Measurements from ENCODE around the gene OPHN1. TPM values are rescaled to one million over a fixed set of nuclear protein-coding genes. Genes with fewer than 3 reads are reported as not detected.

The OPHN1 gene
- total RNA-seq, 6 donors from 2014 or later, result 10.0 to 40.9 (median 10.8) TPM

DNA sequence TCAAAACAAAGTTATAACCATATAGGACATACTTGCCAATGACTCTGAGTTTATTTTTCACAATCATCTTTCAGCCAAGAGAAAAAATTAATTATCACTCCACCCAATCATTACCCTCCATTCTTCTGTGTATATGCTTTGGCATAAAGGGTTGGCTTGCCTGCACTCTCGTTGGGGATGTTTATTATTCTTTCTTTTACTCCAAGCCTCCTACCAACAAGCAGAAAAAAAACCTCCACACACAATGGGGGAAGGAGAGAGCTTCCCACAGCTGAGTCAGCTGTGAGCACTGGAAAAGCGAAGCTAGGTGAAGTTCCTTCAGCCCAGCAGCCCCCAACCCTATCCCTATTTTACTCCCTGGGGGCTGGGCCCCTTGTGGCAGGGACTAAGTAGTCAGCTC is 1.5 kb downstream of the OPHN1 start:
- H3K27ac ChIP-seq, result peak overlapping the region in 1 of 4 donors; percentile 84
- no peaks in the 10 kb centered on the region for H3K27me3 ChIP-seq

GRCh38 chrX:68429216-68429615 is 4.1 kb downstream of the OPHN1 start:
- peaks cover 0 to 3% (median 0%) of the 10 kb centered on the region in 4 donors for H3K36me3 ChIP-seq
- DNase-seq (no peak), ATAC-seq (ENCODE audit: low FRiP score in 2 of 2) (no peak)
- WGBS, 2 donors, result 80 to 95% methylated on average over 10 of the region's 10 CpGs
- H3K4me3 ChIP-seq, result no peak overlapping the region
- no peak overlapping the region for H3K27ac ChIP-seq
- peaks cover 0 to 6% (median 2%) of the 10 kb centered on the region in 4 donors for H3K4me1 ChIP-seq
- no peaks in the 10 kb centered on the region for H3K9me3 ChIP-seq
- TF ChIP-seq POLR2A (IDR thresholded peaks at IDR 0.05), result no peak
- TF ChIP-seq POLR2AphosphoS5 (IDR thresholded peaks at IDR 0.05), result no peak
- TF ChIP-seq EP300 (IDR thresholded peaks at IDR 0.05), result no peak
- TF ChIP-seq, protein P1, sequence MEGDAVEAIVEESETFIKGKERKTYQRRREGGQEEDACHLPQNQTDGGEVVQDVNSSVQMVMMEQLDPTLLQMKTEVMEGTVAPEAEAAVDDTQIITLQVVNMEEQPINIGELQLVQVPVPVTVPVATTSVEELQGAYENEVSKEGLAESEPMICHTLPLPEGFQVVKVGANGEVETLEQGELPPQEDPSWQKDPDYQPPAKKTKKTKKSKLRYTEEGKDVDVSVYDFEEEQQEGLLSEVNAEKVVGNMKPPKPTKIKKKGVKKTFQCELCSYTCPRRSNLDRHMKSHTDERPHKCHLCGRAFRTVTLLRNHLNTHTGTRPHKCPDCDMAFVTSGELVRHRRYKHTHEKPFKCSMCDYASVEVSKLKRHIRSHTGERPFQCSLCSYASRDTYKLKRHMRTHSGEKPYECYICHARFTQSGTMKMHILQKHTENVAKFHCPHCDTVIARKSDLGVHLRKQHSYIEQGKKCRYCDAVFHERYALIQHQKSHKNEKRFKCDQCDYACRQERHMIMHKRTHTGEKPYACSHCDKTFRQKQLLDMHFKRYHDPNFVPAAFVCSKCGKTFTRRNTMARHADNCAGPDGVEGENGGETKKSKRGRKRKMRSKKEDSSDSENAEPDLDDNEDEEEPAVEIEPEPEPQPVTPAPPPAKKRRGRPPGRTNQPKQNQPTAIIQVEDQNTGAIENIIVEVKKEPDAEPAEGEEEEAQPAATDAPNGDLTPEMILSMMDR (IDR thresholded peaks at IDR 0.05), result no peak
- H3K27me3 ChIP-seq, result no peaks in the 10 kb centered on the region

More for the DNA sequence above, 1.5 kb downstream of the OPHN1 start:
- Histone ChIP-seq H3K4me3 (peak overlapping the region in 3 of 4 donors; percentile 46 to 71 (median 61)), H3K4me1 (peaks cover 0 to 6% (median 2%) of the 10 kb centered on the region in 4 donors), H3K36me3 (peaks cover 0 to 3% (median 0%) of the 10 kb centered on the region in 4 donors), H3K9me3 (no peaks in the 10 kb centered on the region)
- TF ChIP-seq EP300 (IDR thresholded peaks at IDR 0.05), result no peak
- WGBS, 2 donors, result 35 to 40% methylated on average over 2 of the region's 2 CpGs
- DNase-seq (no peak), ATAC-seq (ENCODE audit: low FRiP score in 2 of 2) (no peak)

DNA sequence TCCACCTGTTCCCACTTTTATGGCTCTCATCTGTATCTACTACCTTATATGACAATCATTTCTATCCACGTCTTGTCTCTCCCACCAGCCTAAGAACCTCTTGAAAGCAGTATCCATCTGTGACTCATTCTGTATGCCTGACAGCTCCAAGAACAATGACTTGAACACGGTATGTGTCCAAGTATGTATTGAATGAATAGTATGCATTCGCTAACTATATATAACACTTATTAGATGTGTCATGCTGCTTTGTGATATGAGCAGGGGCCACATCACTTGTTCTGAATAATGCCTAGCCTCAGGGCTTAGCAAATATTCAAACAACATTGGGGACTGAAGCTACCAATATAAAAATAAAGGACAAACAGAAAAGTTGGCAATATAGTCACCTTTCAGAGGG is 4.9 kb downstream of the OPHN1 start:
- ATAC-seq (ENCODE audit: low FRiP score in 2 of 2), result no peak
- peaks cover 0 to 6% (median 2%) of the 10 kb centered on the region in 4 donors for H3K4me1 ChIP-seq
- no peak for DNase-seq
- no peaks in the 10 kb centered on the region for H3K27me3 ChIP-seq
- H3K36me3 ChIP-seq, result peaks cover 0 to 3% (median 0%) of the 10 kb centered on the region in 4 donors
- TF ChIP-seq POLR2A (IDR thresholded peaks at IDR 0.05) (no peak), EP300 (IDR thresholded peaks at IDR 0.05) (no peak), POLR2AphosphoS5 (IDR thresholded peaks at IDR 0.05) (no peak)
- TF ChIP-seq, protein P1 (IDR thresholded peaks at IDR 0.05), result no peak
- no peak overlapping the region for H3K4me3 ChIP-seq
- 77 to 91% methylated on average over 3 of the region's 3 CpGs for WGBS, 2 donors
- no peaks in the 10 kb centered on the region for H3K9me3 ChIP-seq
- no peak overlapping the region for H3K27ac ChIP-seq

- H3K27me3 ChIP-seq, result no peaks in the 10 kb centered on the region
- DNase-seq, result no peak
Measured at GRCh38 chrX:68424719-68425118, 8.6 kb downstream of the OPHN1 start.

DNA sequence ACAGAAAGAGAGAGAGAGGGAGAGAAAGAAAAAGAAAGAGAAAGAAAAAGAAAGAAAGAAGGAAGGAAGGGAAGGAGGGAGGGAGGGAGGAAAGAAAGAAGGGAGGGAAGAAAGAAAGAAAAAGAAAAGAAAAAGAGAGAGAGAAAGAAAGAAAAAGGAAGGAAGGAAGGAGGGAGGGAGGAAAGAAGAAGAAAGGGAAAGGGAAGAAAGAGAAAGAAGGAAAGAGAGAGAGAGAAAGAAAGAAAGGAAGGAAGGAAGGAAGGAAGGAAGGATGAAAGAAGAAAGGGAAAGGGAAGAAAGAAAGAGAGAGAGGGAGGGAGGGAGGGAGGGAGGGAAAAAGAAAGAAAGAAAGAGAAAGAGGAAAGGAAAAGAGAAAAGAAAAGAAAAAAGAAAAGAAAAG is 10.8 kb downstream of the OPHN1 start:
- no peak overlapping the region for H3K27ac ChIP-seq
- H3K27me3 ChIP-seq, result no peaks in the 10 kb centered on the region
- H3K36me3 ChIP-seq, result no peaks in the 10 kb centered on the region
- no peak overlapping the region for H3K4me3 ChIP-seq
- ATAC-seq (ENCODE audit: low FRiP score in 2 of 2) (no peak), DNase-seq (no peak)
- peaks cover 0 to 7% (median 2%) of the 10 kb centered on the region in 4 donors for H3K4me1 ChIP-seq
- TF ChIP-seq POLR2A (IDR thresholded peaks at IDR 0.05), result no peak
- no peaks in the 10 kb centered on the region for H3K9me3 ChIP-seq

More at GRCh38 chrX:68424719-68425118, 8.6 kb downstream of the OPHN1 start:
- 95 to 100% methylated on average over 1 of the region's 1 CpG for WGBS, 2 donors
- Histone ChIP-seq H3K4me1 (peaks cover 0 to 7% (median 1%) of the 10 kb centered on the region in 4 donors), H3K9me3 (no peaks in the 10 kb centered on the region), H3K27ac (no peak overlapping the region), H3K4me3 (no peak overlapping the region), H3K36me3 (peaks cover 0 to 3% (median 0%) of the 10 kb centered on the region in 4 donors)
- TF ChIP-seq, protein P1 (IDR thresholded peaks at IDR 0.05), result no peak
- TF ChIP-seq POLR2A (IDR thresholded peaks at IDR 0.05) (no peak), POLR2AphosphoS5 (IDR thresholded peaks at IDR 0.05) (no peak), EP300 (IDR thresholded peaks at IDR 0.05) (no peak)
- no peak for ATAC-seq (ENCODE audit: low FRiP score in 2 of 2)

DNA sequence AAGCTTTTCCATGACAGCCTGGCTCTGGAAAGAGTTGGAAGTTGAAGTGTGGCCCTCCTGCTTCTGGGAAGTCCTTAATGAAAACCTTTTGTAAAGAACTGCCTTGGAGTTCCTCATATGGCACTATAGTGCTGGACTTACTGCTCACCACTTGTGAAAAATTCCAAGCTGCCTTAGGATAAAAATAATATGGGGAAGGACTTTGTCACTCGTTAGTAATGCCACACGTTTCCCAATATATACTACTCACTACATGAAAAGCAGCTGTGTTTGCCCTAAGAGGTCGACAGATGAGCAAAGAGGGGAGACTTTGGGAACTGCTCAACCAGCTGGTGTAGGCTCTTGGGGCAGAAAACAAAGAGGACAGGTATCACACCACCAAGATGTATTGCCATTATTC is 11.7 kb downstream of the OPHN1 start:
- TF ChIP-seq POLR2AphosphoS5 (IDR thresholded peaks at IDR 0.05), result no peak
- TF ChIP-seq EP300 (IDR thresholded peaks at IDR 0.05), result no peak
- no peak for TF ChIP-seq POLR2A (IDR thresholded peaks at IDR 0.05)
- TF ChIP-seq, protein P1 (IDR thresholded peaks at IDR 0.05), result no peak
- WGBS, 2 donors, result 29 to 60% methylated on average over 1 to 3 of the region's 3 CpGs
- Histone ChIP-seq H3K27me3 (no peaks in the 10 kb centered on the region), H3K36me3 (no peaks in the 10 kb centered on the region), H3K9me3 (no peaks in the 10 kb centered on the region), H3K27ac (no peak overlapping the region), H3K4me3 (no peak overlapping the region), H3K4me1 (peaks cover 0 to 9% (median 4%) of the 10 kb centered on the region in 4 donors)
- ATAC-seq (ENCODE audit: low FRiP score in 2 of 2) (no peak), DNase-seq (no peak)

Measured in upper lobe of left lung (tissue), 6 donors.